Adrenal gland (tissue), 5 donors: ENCODE results near the gene PCYT2.

Experiments used
- POLR2A ChIP-seq, 2 donors: fragments of 450-650 bp; IDR thresholded peaks; one replicate each; pipeline ENCODE4 v1.6.1; 2017; ENCODE audit warnings: antibody characterized with exemption in 2 of 2, mild to moderate bottlenecking in 2 of 2, moderate library complexity in 1 of 2
- TF ChIP-seq, protein P1 (sequence below), 6 experiments: fragments of 450-650 bp in 4 of 6; fragments of 200-600 bp in 2 of 6; sonication (generic) in 1 of 6; IDR thresholded peaks; 1 replicate in 5 of 6; 2 replicates in 1 of 6; pipeline versions ENCODE4 v1.5.1 to v1.8.0; 2016 to 2021; ENCODE audit warnings: antibody characterized with exemption in 6 of 6, mild to moderate bottlenecking in 2 of 6, moderate library complexity in 1 of 6
- donor health status: DM: no; HTN: no; CAD: no.

DNA sequence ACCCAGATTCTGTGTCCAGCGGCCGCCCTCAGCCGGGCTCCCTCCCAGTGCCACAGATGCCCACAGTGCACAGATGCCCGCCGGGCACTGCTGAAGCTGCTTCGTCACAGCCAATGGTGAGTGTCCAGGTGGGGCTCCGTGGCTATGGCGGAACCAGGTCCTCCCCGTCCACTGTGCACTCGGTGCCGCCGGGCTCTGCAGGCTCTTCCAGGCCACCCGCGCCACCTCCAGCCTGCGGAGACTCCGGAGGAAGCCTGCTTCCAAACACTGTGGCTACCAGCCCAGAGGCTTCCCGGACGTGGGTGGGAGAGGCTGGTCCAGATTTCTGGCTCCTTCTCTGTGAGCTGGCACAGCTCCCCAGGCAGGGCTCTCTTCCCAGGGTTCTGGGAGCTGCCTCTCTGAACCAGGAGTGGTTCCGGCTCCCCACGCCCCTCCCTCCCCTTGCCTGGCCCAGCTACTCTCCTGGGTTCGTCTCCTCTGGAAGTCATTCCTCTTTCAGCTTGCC is 28.7 kb upstream of the PCYT2 start:
- TF ChIP-seq, protein P1, sequence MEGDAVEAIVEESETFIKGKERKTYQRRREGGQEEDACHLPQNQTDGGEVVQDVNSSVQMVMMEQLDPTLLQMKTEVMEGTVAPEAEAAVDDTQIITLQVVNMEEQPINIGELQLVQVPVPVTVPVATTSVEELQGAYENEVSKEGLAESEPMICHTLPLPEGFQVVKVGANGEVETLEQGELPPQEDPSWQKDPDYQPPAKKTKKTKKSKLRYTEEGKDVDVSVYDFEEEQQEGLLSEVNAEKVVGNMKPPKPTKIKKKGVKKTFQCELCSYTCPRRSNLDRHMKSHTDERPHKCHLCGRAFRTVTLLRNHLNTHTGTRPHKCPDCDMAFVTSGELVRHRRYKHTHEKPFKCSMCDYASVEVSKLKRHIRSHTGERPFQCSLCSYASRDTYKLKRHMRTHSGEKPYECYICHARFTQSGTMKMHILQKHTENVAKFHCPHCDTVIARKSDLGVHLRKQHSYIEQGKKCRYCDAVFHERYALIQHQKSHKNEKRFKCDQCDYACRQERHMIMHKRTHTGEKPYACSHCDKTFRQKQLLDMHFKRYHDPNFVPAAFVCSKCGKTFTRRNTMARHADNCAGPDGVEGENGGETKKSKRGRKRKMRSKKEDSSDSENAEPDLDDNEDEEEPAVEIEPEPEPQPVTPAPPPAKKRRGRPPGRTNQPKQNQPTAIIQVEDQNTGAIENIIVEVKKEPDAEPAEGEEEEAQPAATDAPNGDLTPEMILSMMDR (IDR thresholded peaks at IDR 0.05): no peak
- TF ChIP-seq POLR2A (IDR thresholded peaks at IDR 0.05): no peak
